ENCODE results near the gene FBXO15. TPM values are rescaled to one million over a fixed set of nuclear protein-coding genes. Genes with fewer than 3 reads are reported as not detected.

The FBXO15 gene
- total and polyA plus RNA-seq, 2 donors (not counting 3 experiments of a cell fraction or from before 2014, with no cell fraction given): not detected

- Histone ChIP-seq H3K27ac (ENCODE audit: insufficient read depth, low read depth, low read length) (no peak overlapping the region), H3K4me1 (ENCODE audit: control insufficient read depth, extremely low read depth, insufficient read depth, low read length) (no peaks in the 10 kb centered on the region), H3K4me2 (ENCODE audit: insufficient read depth, low read length) (no peak overlapping the region), H3K36me3 (ENCODE audit: control insufficient read depth in 2 of 2, extremely low read depth in 1 of 2, insufficient read depth in 2 of 2, low read length in 2 of 2) (no peaks in the 10 kb centered on the region), H3K4me3 (replicated peaks in 1 of 3; ENCODE audit: insufficient read depth in 1 of 3, low read depth in 1 of 3, low read length in 3 of 3) (no peak overlapping the region), H4K20me1 (replicated peaks; ENCODE audit: control insufficient read depth, extremely low read depth, insufficient read depth, low read length) (no peaks in the 10 kb centered on the region), H2AFZ (ENCODE audit: low read depth, low read length) (no peak overlapping the region), H3K79me2 (ENCODE audit: control insufficient read depth, insufficient read depth, low read length) (no peaks in the 10 kb centered on the region), H3K27me3 (ENCODE audit: control insufficient read depth in 2 of 2, insufficient read depth in 2 of 2, low read length in 2 of 2) (no peaks in the 10 kb centered on the region), H3K9ac (replicated peaks; ENCODE audit: extremely low read depth, insufficient read depth, low read length) (no peak overlapping the region), H3K9me1 (replicated peaks; ENCODE audit: control insufficient read depth, extremely low read depth, insufficient read depth, low read length) (no peaks in the 10 kb centered on the region), H3K9me3 (replicated peaks; ENCODE audit: control insufficient read depth, insufficient read depth, low read length) (peaks cover 4% of the 10 kb centered on the region)
- intact Hi-C loops (cut with micrococcal nuclease): no loop called here
- no TSS peak for BruUV-seq (replicated peaks)
- DNase-seq (ENCODE audit: low read depth, low spot score) (no peak), FAIRE-seq (no peak)
- CTCF ChIA-PET: no interaction called here
- POLR2A ChIA-PET: no interaction called here
- TF ChIP-seq MYC (IDR thresholded peaks at IDR 0.05; ENCODE audit: low read depth, low read length) (no peak), GATA2 (IDR thresholded peaks at IDR 0.05; ENCODE audit: insufficient read depth, insufficient read length, low read depth, low read length) (no peak), MAX (IDR thresholded peaks at IDR 0.05; ENCODE audit: insufficient read depth, insufficient read length) (no peak), FOS (IDR thresholded peaks at IDR 0.05; ENCODE audit: borderline replicate concordance, insufficient read depth, low read length) (no peak)
- dilution Hi-C loops (cut with MboI; ENCODE audit: extremely low pct_ligation_motif_present, low sequenced_read_pairs): no loop called here
These were observed 83.1 kb downstream of the FBXO15 start for GRCh38 chr18:74064510-74064909.

GRCh38 chr18:74063557-74063956 is 84.1 kb downstream of the FBXO15 start:
- H3K9me3 ChIP-seq (replicated peaks; ENCODE audit: control insufficient read depth, insufficient read depth, low read length): peaks cover 4% of the 10 kb centered on the region
- CTCF ChIA-PET: no interaction called here
- DNase-seq (ENCODE audit: low read depth, low spot score) (no peak), FAIRE-seq (no peak)
- H2AFZ ChIP-seq (ENCODE audit: low read depth, low read length): no peak overlapping the region
- dilution Hi-C loops (cut with MboI; ENCODE audit: extremely low pct_ligation_motif_present, low sequenced_read_pairs) (no loop called here), intact Hi-C loops (cut with micrococcal nuclease) (no loop called here)
- POLR2A ChIA-PET: no interaction called here
- no peak overlapping the region for H3K4me3 ChIP-seq (replicated peaks in 1 of 3; ENCODE audit: insufficient read depth in 1 of 3, low read depth in 1 of 3, low read length in 3 of 3)
- TF ChIP-seq EZH2 (IDR thresholded peaks at IDR 0.05; ENCODE audit: borderline replicate concordance, low read depth, low read length, severe bottlenecking) (no peak), FOS (IDR thresholded peaks at IDR 0.05; ENCODE audit: borderline replicate concordance, insufficient read depth, low read length) (no peak), MYC (IDR thresholded peaks at IDR 0.05; ENCODE audit: low read depth, low read length) (no peak), POLR2A (IDR thresholded peaks at IDR 0.05; ENCODE audit: low read depth, low read length) (no peak), GATA2 (IDR thresholded peaks at IDR 0.05; ENCODE audit: insufficient read depth, insufficient read length, low read depth, low read length) (no peak), CTCF (IDR thresholded peaks at IDR 0.05; ENCODE audit: extremely low read depth in 1 of 2, insufficient read depth in 1 of 2, low read depth in 1 of 2, low read length in 2 of 2) (no peak), MAX (IDR thresholded peaks at IDR 0.05; ENCODE audit: insufficient read depth, insufficient read length) (no peak), JUN (IDR thresholded peaks at IDR 0.05; ENCODE audit: borderline replicate concordance, insufficient read depth, insufficient read length, low read depth) (no peak)
- H3K36me3 ChIP-seq (ENCODE audit: control insufficient read depth in 2 of 2, extremely low read depth in 1 of 2, insufficient read depth in 2 of 2, low read length in 2 of 2): no peaks in the 10 kb centered on the region
- no peak overlapping the region for H3K9ac ChIP-seq (replicated peaks; ENCODE audit: extremely low read depth, insufficient read depth, low read length)
- H3K4me2 ChIP-seq (ENCODE audit: insufficient read depth, low read length): no peak overlapping the region
- H3K27ac ChIP-seq (ENCODE audit: insufficient read depth, low read depth, low read length): no peak overlapping the region
- no peaks in the 10 kb centered on the region for H3K79me2 ChIP-seq (ENCODE audit: control insufficient read depth, insufficient read depth, low read length)
- no peaks in the 10 kb centered on the region for H4K20me1 ChIP-seq (replicated peaks; ENCODE audit: control insufficient read depth, extremely low read depth, insufficient read depth, low read length)
- H3K27me3 ChIP-seq (ENCODE audit: control insufficient read depth in 2 of 2, insufficient read depth in 2 of 2, low read length in 2 of 2): no peaks in the 10 kb centered on the region
- BruUV-seq (replicated peaks): no TSS peak
- no peaks in the 10 kb centered on the region for H3K4me1 ChIP-seq (ENCODE audit: control insufficient read depth, extremely low read depth, insufficient read depth, low read length)
- no peaks in the 10 kb centered on the region for H3K9me1 ChIP-seq (replicated peaks; ENCODE audit: control insufficient read depth, extremely low read depth, insufficient read depth, low read length)
